Uterus (tissue), 4 donors: ENCODE results near the gene ISL2. TPM values are rescaled to one million over a fixed set of nuclear protein-coding genes. Genes with fewer than 3 reads are reported as not detected.
A peak's percentile ranks its signal among the peaks of the same experiment; 100 is the strongest.

Source experiments
- DNase-seq, 2 donors: peaks; one replicate each; pipeline ENCODE4 v3.0.0-alpha.2; 2019 to 2020
- H3K27ac ChIP-seq, 2 donors: fragments of 200-600 bp; sonication (generic); 1 replicate in 1 of 2; 2 replicates in 1 of 2; pipeline ENCODE4 v1.5.1; 2016 to 2018
- H3K27me3 ChIP-seq, 2 donors: fragments of 200-600 bp; sonication (generic); one replicate each; pipeline ENCODE4 v1.5.1; 2018 to 2019; ENCODE audit warnings: control low read depth in 1 of 2
- H3K36me3 ChIP-seq, 2 donors: fragments of 200-600 bp; sonication (generic); one replicate each; pipeline ENCODE4 v1.5.1; 2019; ENCODE audit warnings: control low read depth in 1 of 2
- H3K4me1 ChIP-seq, 2 donors: fragments of 200-600 bp; sonication (generic); one replicate each; pipeline ENCODE4 v1.5.1; 2018 to 2019; ENCODE audit warnings: control low read depth in 1 of 2
- H3K4me3 ChIP-seq, 2 donors: fragments of 200-600 bp; sonication (generic); 1 replicate in 1 of 2; 2 replicates in 1 of 2; pipeline ENCODE4 v1.5.1; 2018 to 2019; ENCODE audit warnings: mild to moderate bottlenecking in 1 of 2
- H3K9me3 ChIP-seq, 2 donors: fragments of 200-600 bp; sonication (generic); one replicate each; pipeline ENCODE4 v1.5.1; 2019; ENCODE audit warnings: control low read depth in 1 of 2
- POLR2A ChIP-seq, 2 donors: fragments of 450-650 bp; IDR thresholded peaks; one replicate each; pipeline ENCODE4 v1.6.1; 2016; ENCODE audit warnings: antibody characterized with exemption in 2 of 2, mild to moderate bottlenecking in 1 of 2, moderate library complexity in 1 of 2
- intact Hi-C: fragments of 100-400 bp; cut with DNase I; formaldehyde crosslinking; loops from one replicate; pipeline ENCODE4 v1.15.1; 2023; ENCODE audit warnings: low total_unique reads
- total RNA-seq, 4 donors: library from RNA; depleted of rRNA in 3 of 4; stranded (reverse); fragments of >200 nt in 3 of 4; gene quantifications; one replicate each; pipeline versions ENCODE4 v1.1.0 to v1.2.4, GENCODE V29; 2014 to 2023
- TF ChIP-seq, protein P1 (sequence below), 4 experiments: fragments of 200-600 bp in 2 of 4; fragments of 450-650 bp in 2 of 4; sonication (generic) in 2 of 4; IDR thresholded peaks; one replicate each; pipeline ENCODE4 v1.5.1; 2016 to 2019; ENCODE audit warnings: antibody characterized with exemption in 4 of 4, mild to moderate bottlenecking in 2 of 4, moderate library complexity in 1 of 4
- donor health status: DM: yes; HTN: yes; CAD: no.

Gene ISL2
- total RNA-seq, 4 donors from 2014 or later: 0.48 TPM; not detected in 3

DNA sequence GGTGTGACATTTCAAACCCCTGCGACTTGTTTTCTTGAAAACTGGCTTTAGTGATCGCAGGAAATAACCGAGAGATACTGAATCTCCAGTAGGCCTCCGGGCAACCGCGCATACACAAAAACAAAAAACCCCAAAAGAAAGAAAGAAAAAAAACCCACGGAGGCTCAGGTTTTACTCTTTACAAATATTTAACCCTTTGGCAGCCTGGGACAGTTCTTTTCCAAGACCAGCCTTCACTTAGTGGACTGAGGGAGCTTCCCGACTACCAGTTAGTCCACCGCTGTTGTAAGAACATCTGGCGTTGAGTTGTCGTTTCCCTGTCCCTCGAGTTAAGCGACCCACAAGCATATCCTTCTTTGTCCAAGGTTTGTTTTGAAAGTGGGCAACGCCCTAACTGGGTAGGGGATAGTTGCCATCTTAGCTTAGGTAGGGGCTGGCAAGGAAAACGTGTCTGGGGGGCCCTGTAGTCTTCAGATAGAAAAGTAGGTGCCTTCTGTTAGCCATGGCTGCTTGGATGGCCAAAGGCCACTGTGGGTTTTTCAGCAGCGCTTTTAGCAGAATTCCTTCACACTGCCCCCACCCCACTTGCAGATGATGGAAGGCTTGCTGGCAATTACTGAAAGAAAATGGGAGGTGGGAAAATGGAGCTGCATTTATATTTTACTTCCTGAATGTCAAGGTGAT lies 6.9 kb downstream of the ISL2 start:
- Histone ChIP-seq H3K4me1 (peaks cover 0 to 41% of the 10 kb centered on the region in 2 donors), H3K9me3 (no peaks in the 10 kb centered on the region), H3K36me3 (no peaks in the 10 kb centered on the region), H3K27ac (no peak overlapping the region), H3K27me3 (peaks cover 79 to 94% of the 10 kb centered on the region in 2 donors), H3K4me3 (no peak overlapping the region)
- intact Hi-C loops: no loop called here
- TF ChIP-seq POLR2A (IDR thresholded peaks at IDR 0.05): no peak
- TF ChIP-seq, protein P1, sequence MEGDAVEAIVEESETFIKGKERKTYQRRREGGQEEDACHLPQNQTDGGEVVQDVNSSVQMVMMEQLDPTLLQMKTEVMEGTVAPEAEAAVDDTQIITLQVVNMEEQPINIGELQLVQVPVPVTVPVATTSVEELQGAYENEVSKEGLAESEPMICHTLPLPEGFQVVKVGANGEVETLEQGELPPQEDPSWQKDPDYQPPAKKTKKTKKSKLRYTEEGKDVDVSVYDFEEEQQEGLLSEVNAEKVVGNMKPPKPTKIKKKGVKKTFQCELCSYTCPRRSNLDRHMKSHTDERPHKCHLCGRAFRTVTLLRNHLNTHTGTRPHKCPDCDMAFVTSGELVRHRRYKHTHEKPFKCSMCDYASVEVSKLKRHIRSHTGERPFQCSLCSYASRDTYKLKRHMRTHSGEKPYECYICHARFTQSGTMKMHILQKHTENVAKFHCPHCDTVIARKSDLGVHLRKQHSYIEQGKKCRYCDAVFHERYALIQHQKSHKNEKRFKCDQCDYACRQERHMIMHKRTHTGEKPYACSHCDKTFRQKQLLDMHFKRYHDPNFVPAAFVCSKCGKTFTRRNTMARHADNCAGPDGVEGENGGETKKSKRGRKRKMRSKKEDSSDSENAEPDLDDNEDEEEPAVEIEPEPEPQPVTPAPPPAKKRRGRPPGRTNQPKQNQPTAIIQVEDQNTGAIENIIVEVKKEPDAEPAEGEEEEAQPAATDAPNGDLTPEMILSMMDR (IDR thresholded peaks at IDR 0.05): no peak
- no peak for DNase-seq

DNA sequence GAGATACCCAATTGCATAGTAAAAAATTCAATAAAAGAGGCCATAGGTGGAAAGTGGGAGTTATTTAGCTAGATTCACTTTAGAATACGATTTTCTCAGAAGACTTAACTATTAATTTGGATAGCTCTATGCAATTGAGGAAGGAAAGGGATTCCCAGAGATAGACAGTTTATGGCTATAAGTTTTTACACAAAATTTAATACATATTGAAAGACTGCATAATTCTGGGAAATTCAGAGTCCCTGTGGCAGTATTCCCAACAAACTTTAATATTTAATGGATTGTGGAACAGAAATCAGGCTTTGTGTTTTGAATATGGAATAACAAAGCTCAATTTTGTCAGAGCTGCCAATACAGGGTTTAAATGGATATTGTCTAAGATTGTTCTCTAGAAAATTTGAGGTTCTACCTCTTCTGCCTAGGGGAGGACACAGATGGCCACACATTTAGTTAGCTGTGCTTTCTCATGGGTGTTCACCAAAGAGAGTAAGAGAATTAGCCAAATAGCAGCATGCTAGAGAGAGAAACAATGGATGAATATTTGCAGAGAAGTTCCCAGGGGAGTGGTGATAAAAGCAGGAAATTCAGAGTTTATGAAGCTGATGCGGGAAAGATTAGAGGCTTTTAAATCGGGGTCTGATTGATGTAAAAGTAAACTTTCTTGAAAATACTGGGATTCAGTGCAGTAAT lies 8.5 kb downstream of the ISL2 start:
- Histone ChIP-seq H3K36me3 (no peaks in the 10 kb centered on the region), H3K9me3 (no peaks in the 10 kb centered on the region), H3K27me3 (peaks cover 64 to 81% of the 10 kb centered on the region in 2 donors), H3K4me3 (no peak overlapping the region), H3K27ac (no peak overlapping the region), H3K4me1 (peaks cover 0 to 35% of the 10 kb centered on the region in 2 donors)
- DNase-seq: no peak
- TF ChIP-seq, protein P1 (IDR thresholded peaks at IDR 0.05): no peak
- TF ChIP-seq POLR2A (IDR thresholded peaks at IDR 0.05): no peak
- intact Hi-C loops: no loop called here

DNA sequence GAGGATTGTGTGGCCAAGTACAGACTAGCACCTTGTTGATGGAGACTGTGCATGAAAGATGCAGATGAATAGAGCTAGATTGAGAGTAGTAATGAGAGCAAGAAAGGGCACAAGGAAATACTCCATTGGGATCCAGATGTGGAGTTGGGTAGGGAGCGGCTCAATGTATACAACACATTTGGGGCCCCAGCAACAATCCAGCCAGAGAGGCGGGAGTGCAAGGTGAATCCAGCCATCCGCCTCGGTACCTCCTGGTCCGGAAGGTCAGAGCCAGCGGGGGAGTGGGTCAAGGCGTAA lies 9.0 kb downstream of the ISL2 start:
- Histone ChIP-seq H3K4me3 (no peak overlapping the region), H3K27ac (no peak overlapping the region), H3K36me3 (no peaks in the 10 kb centered on the region), H3K4me1 (peaks cover 0 to 30% of the 10 kb centered on the region in 2 donors), H3K27me3 (peaks cover 59 to 76% of the 10 kb centered on the region in 2 donors), H3K9me3 (no peaks in the 10 kb centered on the region)
- DNase-seq: no peak
- TF ChIP-seq POLR2A (IDR thresholded peaks at IDR 0.05): no peak
- TF ChIP-seq, protein P1 (IDR thresholded peaks at IDR 0.05): no peak
- intact Hi-C loops: no loop called here

DNA sequence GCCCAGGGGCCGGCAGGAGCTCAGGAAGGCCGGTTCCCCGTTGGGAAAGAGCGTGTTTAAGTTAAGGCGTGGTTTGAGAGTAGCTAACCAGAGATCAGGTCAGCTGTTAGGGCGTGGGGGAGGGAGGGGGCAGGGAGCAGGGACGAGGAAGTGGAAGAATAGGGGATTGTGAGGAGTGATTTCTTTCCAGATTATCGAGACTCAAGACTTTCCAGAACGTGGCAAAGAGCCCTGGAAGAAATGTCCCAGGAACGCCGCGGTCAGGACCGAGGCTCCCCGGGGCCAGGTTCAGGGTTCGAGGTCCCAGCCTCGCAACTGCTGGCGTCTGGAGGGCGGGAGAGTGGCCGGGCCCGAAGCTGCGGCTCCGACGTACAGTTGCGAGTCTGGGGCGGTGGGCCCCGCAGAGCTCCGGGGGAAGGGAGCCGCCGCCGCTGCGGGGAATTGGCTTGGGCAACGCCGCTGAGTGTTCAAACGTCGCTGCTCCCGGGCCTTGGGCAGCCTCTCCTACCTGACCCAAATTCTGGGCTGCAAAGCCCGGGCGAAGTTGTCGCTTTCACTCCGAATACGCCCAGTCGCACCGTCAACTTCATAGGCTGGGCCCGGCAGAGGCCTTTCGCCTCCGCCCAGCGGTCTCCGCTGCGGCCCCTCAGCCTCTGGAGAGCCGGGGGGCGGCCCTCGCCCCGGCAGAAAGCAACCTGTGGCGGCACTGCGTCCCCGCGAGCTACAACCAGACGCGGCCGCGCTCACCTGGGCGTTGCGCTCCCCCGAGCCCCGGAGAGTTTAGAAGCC lies 9.5 kb downstream of the ISL2 start:
- TF ChIP-seq, protein P1 (IDR thresholded peaks at IDR 0.05): no peak
- TF ChIP-seq POLR2A (IDR thresholded peaks at IDR 0.05): no peak
- H3K27ac ChIP-seq: no peak overlapping the region
- H3K27me3 ChIP-seq: peaks cover 58 to 71% of the 10 kb centered on the region in 2 donors
- peak overlapping the region in 1 of 2 donors; percentile 13 for H3K4me3 ChIP-seq
- no peaks in the 10 kb centered on the region for H3K9me3 ChIP-seq
- no peaks in the 10 kb centered on the region for H3K36me3 ChIP-seq
- peaks cover 0 to 26% of the 10 kb centered on the region in 2 donors for H3K4me1 ChIP-seq
- intact Hi-C loops: no loop called here
- DNase-seq: no peak
